Measurements from ENCODE around the gene IRF8. TPM values are rescaled to one million over a fixed set of nuclear protein-coding genes. Genes with fewer than 3 reads are reported as not detected.

Gene IRF8
- total and polyA plus RNA-seq, 2 donors from 2014 or later = 2.9 to 33.3 TPM

GRCh38 chr16:85891033-85891775, 7.8 kb upstream of the IRF8 start:
- no peak for TF ChIP-seq CTCF (IDR thresholded peaks at IDR 0.05; ENCODE audit: borderline replicate concordance, extremely low read depth, insufficient read depth)
- intact Hi-C loops (cut with DNase I) = no loop called here
- DNase-seq (peak in 2 of 5 donors; percentile 50 to 80), FAIRE-seq (no peak)
- Histone ChIP-seq H3K9me3 (ENCODE audit: control insufficient read depth in 2 of 3, insufficient read depth in 1 of 3, low read length in 3 of 3) (no peaks in the 10 kb centered on the region), H3K27ac (ENCODE audit: low read depth in 2 of 2, low read length in 2 of 2) (peak overlapping the region; percentile 13 to 64), H3K9ac (ENCODE audit: low read length in 3 of 3) (no peak overlapping the region), H3K4me1 (ENCODE audit: control insufficient read depth in 2 of 3, insufficient read depth in 2 of 3, low read depth in 1 of 3, low read length in 3 of 3) (peaks cover 0 to 4% (median 0%) of the 10 kb centered on the region in 3 donors), H3K4me3 (ENCODE audit: low read length in 3 of 3) (no peak overlapping the region), H3K36me3 (ENCODE audit: control insufficient read depth in 2 of 3, insufficient read depth in 3 of 3, low read length in 3 of 3) (no peaks in the 10 kb centered on the region), H3K27me3 (ENCODE audit: control insufficient read depth, insufficient read depth, low read length) (peaks cover 2% of the 10 kb centered on the region)

GRCh38 chr16:85891776-85892166, 7.2 kb upstream of the IRF8 start:
- no peak overlapping the region for H3K9ac ChIP-seq (ENCODE audit: low read length in 3 of 3)

GRCh38 chr16:85892760-85893159, 6.2 kb upstream of the IRF8 start:
- intact Hi-C loops (cut with DNase I) = no loop called here
- FAIRE-seq (no peak), DNase-seq (peak in 3 of 5 donors; percentile 47 to 61 (median 55))
- Histone ChIP-seq H3K4me3 (ENCODE audit: low read length in 3 of 3) (no peak overlapping the region), H3K9ac (ENCODE audit: low read length in 3 of 3) (no peak overlapping the region), H3K36me3 (ENCODE audit: control insufficient read depth in 2 of 3, insufficient read depth in 3 of 3, low read length in 3 of 3) (no peaks in the 10 kb centered on the region), H3K4me1 (ENCODE audit: control insufficient read depth in 2 of 3, insufficient read depth in 2 of 3, low read depth in 1 of 3, low read length in 3 of 3) (peaks cover 0 to 4% (median 0%) of the 10 kb centered on the region in 3 donors), H3K27me3 (ENCODE audit: control insufficient read depth, insufficient read depth, low read length) (peaks cover 8% of the 10 kb centered on the region), H3K27ac (ENCODE audit: low read depth in 2 of 2, low read length in 2 of 2) (no peak overlapping the region), H3K9me3 (ENCODE audit: control insufficient read depth in 2 of 3, insufficient read depth in 1 of 3, low read length in 3 of 3) (no peaks in the 10 kb centered on the region)
- TF ChIP-seq CTCF (IDR thresholded peaks at IDR 0.05; ENCODE audit: borderline replicate concordance, extremely low read depth, insufficient read depth) = no peak

More at GRCh38 chr16:85891776-85892166, 7.2 kb upstream of the IRF8 start:
- Histone ChIP-seq H3K27me3 (ENCODE audit: control insufficient read depth, insufficient read depth, low read length) (peaks cover 2% of the 10 kb centered on the region), H3K9me3 (ENCODE audit: control insufficient read depth in 2 of 3, insufficient read depth in 1 of 3, low read length in 3 of 3) (no peaks in the 10 kb centered on the region), H3K36me3 (ENCODE audit: control insufficient read depth in 2 of 3, insufficient read depth in 3 of 3, low read length in 3 of 3) (no peaks in the 10 kb centered on the region), H3K4me3 (ENCODE audit: low read length in 3 of 3) (no peak overlapping the region), H3K4me1 (ENCODE audit: control insufficient read depth in 2 of 3, insufficient read depth in 2 of 3, low read depth in 1 of 3, low read length in 3 of 3) (peaks cover 0 to 4% (median 0%) of the 10 kb centered on the region in 3 donors), H3K27ac (ENCODE audit: low read depth in 2 of 2, low read length in 2 of 2) (peak overlapping the region; percentile 13 to 64)
- FAIRE-seq = no peak
- TF ChIP-seq CTCF (IDR thresholded peaks at IDR 0.05; ENCODE audit: borderline replicate concordance, extremely low read depth, insufficient read depth) = no peak
- intact Hi-C loops (cut with DNase I) = no loop called here
- peak in 4 of 5 donors; percentile 66 to 81 (median 69) for DNase-seq

Data from kidney (tissue), 14 donors.